MCF 10A (cell line): ENCODE data around the gene LRFN4. TPM values are rescaled to one million over a fixed set of nuclear protein-coding genes. Genes with fewer than 3 reads are reported as not detected.
A peak's percentile ranks its signal among the peaks of the same experiment; 100 is the strongest.

Experiments
- Bru-seq: library from RNA; stranded (reverse); fragments of 400-500 nt; gene quantifications from one replicate; lab custom pipeline; 2021; lab: Mats Ljungman, UMichigan
- BruChase-seq, 2 experiments: library from RNA; stranded (reverse); fragments of 400-500 nt; gene quantifications; one replicate each; lab custom pipeline; 2021; lab: Mats Ljungman, UMichigan
- BruUV-seq: library from RNA; stranded (reverse); fragments of 400-500 nt; replicated peaks from 2 replicates; lab custom pipeline; 2021; lab: Mats Ljungman, UMichigan
- CTCF ChIA-PET: fragments of 300-600 bp; sonication (Branson Sonifier 250); formaldehyde crosslinking; extraction: SDS; loops from one replicate; lab custom pipeline; 2021; ENCODE audit warnings: antibody characterized with exemption, inconsistent platforms; lab: Yijun Ruan, JAX
- POLR2A ChIA-PET: fragments of 300-600, 350-650 bp; sonication (Branson Sonifier 250); formaldehyde crosslinking; extraction: SDS; loops from one replicate; lab custom pipeline; 2020; ENCODE audit warnings: antibody characterized with exemption, inconsistent platforms; lab: Yijun Ruan, JAX
- DNase-seq: peaks from one replicate; pipeline ENCODE4 v3.0.0-alpha.2; 2018; ENCODE audit not compliant: unreplicated experiment
- H3K27ac Mint-ChIP-seq: one replicate; pipeline ENCODE4 v1.8.0; 2022; ENCODE audit warnings: mild to moderate bottlenecking, low read depth, mixed read lengths; ENCODE audit not compliant: unreplicated experiment
- H3K27me3 Mint-ChIP-seq: one replicate; pipeline ENCODE4 v1.8.0; 2022; ENCODE audit warnings: mixed read lengths; ENCODE audit not compliant: insufficient read depth, unreplicated experiment
- H3K36me3 Mint-ChIP-seq: one replicate; pipeline ENCODE4 v1.8.0; 2022; ENCODE audit warnings: mild to moderate bottlenecking, moderate library complexity, mixed read lengths; ENCODE audit not compliant: insufficient read depth, unreplicated experiment
- H3K4me1 Mint-ChIP-seq: one replicate; pipeline ENCODE4 v1.8.0; 2022; ENCODE audit warnings: mixed read lengths; ENCODE audit not compliant: insufficient read depth, unreplicated experiment
- H3K4me3 Mint-ChIP-seq: one replicate; pipeline ENCODE4 v1.8.0; 2022; ENCODE audit warnings: mild to moderate bottlenecking, moderate library complexity, mixed read lengths; ENCODE audit not compliant: unreplicated experiment
- H3K9me3 Mint-ChIP-seq: one replicate; pipeline ENCODE4 v1.8.0; 2022; ENCODE audit warnings: mixed read lengths; ENCODE audit not compliant: unreplicated experiment
- CTCF ChIP-seq: fragments of 200-600 bp; IDR thresholded peaks from one replicate; pipeline ENCODE4 v1.8.0; 2022; ENCODE audit warnings: antibody characterized with exemption, mild to moderate bottlenecking; ENCODE audit not compliant: unreplicated experiment
- intact Hi-C: fragments of 100-400 bp; cut with micrococcal nuclease; formaldehyde crosslinking; loops from 2 replicates; pipeline ENCODE4 v1.14.1; 2022
- long read RNA-seq: library from polyadenylated mRNA; stranded (forward); transcript quantifications from one replicate; pipeline ENCODE4 v2.0.0, GENCODE V29; 2022
- total RNA-seq: library from RNA; stranded (reverse); gene quantifications from 2 replicates; pipeline ENCODE4 v1.2.3, GENCODE V29; 2022

The LRFN4 gene
- total RNA-seq (30.4 and 39.9 TPM in 2 replicates), Bru-seq, nascent RNA (percentile 45 among the genes with signal in this experiment), BruChase-seq, experiment 1, labeled RNA remaining after a 6-hour chase (percentile 80 among the genes with signal in this experiment), BruChase-seq, experiment 2, labeled RNA remaining after a 2-hour chase (percentile 63 among the genes with signal in this experiment)
- long read RNA-seq, transcript LRFN4-201 (2 exons, 2,431 nt): major isoform, 36 of 69 reads
- long read RNA-seq, partial matches to known transcripts: 1 of 69 reads
- long read RNA-seq, other reads (novel, unspliced or antisense): 32 of 69 reads

GRCh38 chr11:66856496-66857233, at the start of gene LRFN4:
Gene LRFN4, plus strand, starts transcription at chr11:66857064. Its CDS starts 681 bp downstream, at chr11:66857745.
- Mint-ChIP-seq H3K27me3 (no peaks in the 10 kb centered on the region), H3K36me3 (peaks cover 52% of the 10 kb centered on the region), H3K9me3 (no peaks in the 10 kb centered on the region), H3K4me3 (peak within 1 kb of the TSS; percentile 86), H3K4me1 (peaks cover 6% of the 10 kb centered on the region), H3K27ac (no peak within 1 kb of the TSS)
- CTCF ChIA-PET: interaction anchor here (1.8 kb wide), 1 partner anchor 120 kb away, joined by 8 read pairs; no protein-coding TSS in a partner anchor
- no peak for DNase-seq
- intact Hi-C loops: loop anchor here (1.0 to 10.0 kb wide), 3 partner anchors 102 to 198 kb away; partner anchors contain the start of genes PC and RHOD
- no TSS peak for BruUV-seq
- POLR2A ChIA-PET: interaction anchor here (0.7 to 5.5 kb wide), 13 partner anchors 10 to 201 kb away, joined by 3 to 74 read pairs (median 4); partner anchors contain the start of genes C11orf86, PC and RCE1
- TF ChIP-seq CTCF: no peak

GRCh38 chr11:66809592-66809991, 47.3 kb upstream of the LRFN4 start:
- H3K36me3 Mint-ChIP-seq: peaks cover 51% of the 10 kb centered on the region
- TF ChIP-seq CTCF: no peak

GRCh38 chr11:66810576-66811185, 46.2 kb upstream of the LRFN4 start:
- POLR2A ChIA-PET: interaction anchor here (0.6 to 1.4 kb wide), 3 partner anchors 42 to 331 kb away, joined by 3 to 4 read pairs (median 3); partner anchors contain the start of gene DPP3
- TF ChIP-seq CTCF: no peak
- Mint-ChIP-seq H3K36me3 (peaks cover 47% of the 10 kb centered on the region), H3K4me3 (no peak overlapping the region), H3K27ac (no peak overlapping the region), H3K27me3 (no peaks in the 10 kb centered on the region), H3K4me1 (peaks cover 5% of the 10 kb centered on the region), H3K9me3 (no peaks in the 10 kb centered on the region)
- CTCF ChIA-PET: interaction anchor here (0.7 kb wide), 1 partner anchor 125 kb away, joined by 3 read pairs; no protein-coding TSS in a partner anchor
- no peak for DNase-seq
- intact Hi-C loops: loop anchor here (10.0 kb wide), 1 partner anchor 66 kb away; a partner anchor contains a TSS
- BruUV-seq: no TSS peak

More at GRCh38 chr11:66809592-66809991, 47.3 kb upstream of the LRFN4 start:
- ChIA-PET CTCF (no interaction called here), POLR2A (no interaction called here)
- H3K27me3 Mint-ChIP-seq: no peaks in the 10 kb centered on the region
- H3K4me3 Mint-ChIP-seq: no peak overlapping the region
- intact Hi-C loops: no loop called here
- no peak for DNase-seq
- H3K27ac Mint-ChIP-seq: no peak overlapping the region
- BruUV-seq: no TSS peak
- H3K4me1 Mint-ChIP-seq: no peaks in the 10 kb centered on the region
- H3K9me3 Mint-ChIP-seq: no peaks in the 10 kb centered on the region
